HG03354 (cell line): Measurements from ENCODE around the gene HSPA1L.
A peak's percentile ranks its signal among the peaks of the same experiment; 100 is the strongest.

ENCODE experiments used
- ATAC-seq: cut with Tn5 transposase; IDR thresholded peaks from one replicate; pipeline ENCODE4 v1.9.1; 2021; ENCODE audit warnings: mild to moderate bottlenecking; ENCODE audit not compliant: unreplicated experiment, poor library complexity, severe bottlenecking

HSPA1L gene

GRCh38 chr6:31791324-31792089, 23.6 kb downstream of the HSPA1L start:
- no peak for ATAC-seq

GRCh38 chr6:31785475-31785874, 29.6 kb downstream of the HSPA1L start:
- ATAC-seq = no peak

GRCh38 chr6:31784098-31784925, 30.8 kb downstream of the HSPA1L start:
- ATAC-seq = no peak

GRCh38 chr6:31782126-31782855, 32.8 kb downstream of the HSPA1L start:
- ATAC-seq = no peak

- no peak for ATAC-seq
Measured at GRCh38 chr6:31781244-31782125, 33.6 kb downstream of the HSPA1L start.

- ATAC-seq = no peak
Measured at GRCh38 chr6:31780507-31781243, 34.4 kb downstream of the HSPA1L start.

GRCh38 chr6:31779908-31780307, 35.2 kb downstream of the HSPA1L start:
- ATAC-seq = no peak

GRCh38 chr6:31778999-31779885, 35.8 kb downstream of the HSPA1L start:
- no peak for ATAC-seq

- no peak for ATAC-seq
Measured at GRCh38 chr6:31778193-31778592, 36.9 kb downstream of the HSPA1L start.

- ATAC-seq = no peak
Measured at GRCh38 chr6:31777667-31778050, 37.4 kb downstream of the HSPA1L start.

- ATAC-seq = peak; percentile 60
Measured at GRCh38 chr6:31776989-31777666, 38.0 kb downstream of the HSPA1L start, which contains the start of gene VWA7. TSS of gene VWA7 (minus strand) at chr6:31777328. CDS start at chr6:31776779, 549 bp downstream.

GRCh38 chr6:31776485-31776988, 38.5 kb downstream of the HSPA1L start:
- no peak for ATAC-seq

GRCh38 chr6:31775633-31776484, 39.2 kb downstream of the HSPA1L start:
- no peak for ATAC-seq

- no peak for ATAC-seq
Measured at GRCh38 chr6:31775184-31775583, 39.9 kb downstream of the HSPA1L start.

GRCh38 chr6:31771992-31772358, 43.1 kb downstream of the HSPA1L start:
- no peak for ATAC-seq

- ATAC-seq = no peak
Measured at GRCh38 chr6:31770860-31771259, 44.2 kb downstream of the HSPA1L start.
